Natural killer cell treated with Interleukin-12 subunit alpha and Interleukin-12 subunit beta and Interleukin-15 and Interleukin-18, amount 100 ng/mL, for 72 hours (primary cell): ENCODE results near the gene RAB22A. TPM values are rescaled to one million over a fixed set of nuclear protein-coding genes. Genes with fewer than 3 reads are reported as not detected.
"Not testable (repeated sequence)": the region's sequence is repeated elsewhere in the genome, so short reads cannot be mapped to it uniquely, and the experiment has no call there.

ENCODE experiments used
- ATAC-seq, 2 donors: fragments of 150-1000 bp; cut with Tn5 transposase in 1 of 2; sonication (Bioruptor Pico), chemical (Tn5 transposase) in 1 of 2; 2 replicates each; pipeline ENCODE4 v1.10.0; 2021
- DNase-seq: peaks from one replicate; pipeline ENCODE4 v3.0.0; 2022; ENCODE audit warnings: low spot score
- H3K27ac Mint-ChIP-seq, 2 donors: 1 replicate in 1 of 2; 2 replicates in 1 of 2; pipeline ENCODE4 v1.8.0; 2022; ENCODE audit warnings: mixed read lengths in 2 of 2, mild to moderate bottlenecking in 1 of 2, moderate library complexity in 1 of 2
- H3K27me3 Mint-ChIP-seq, 2 donors: 1 replicate in 1 of 2; 2 replicates in 1 of 2; pipeline ENCODE4 v1.8.0; 2022; ENCODE audit warnings: mixed read lengths in 2 of 2
- H3K36me3 Mint-ChIP-seq: one replicate; pipeline ENCODE4 v1.8.0; 2022; ENCODE audit warnings: mixed read lengths
- H3K4me1 Mint-ChIP-seq, 2 donors: 1 replicate in 1 of 2; 2 replicates in 1 of 2; pipeline ENCODE4 v1.8.0; 2022; ENCODE audit warnings: low read depth in 2 of 2, mixed read lengths in 2 of 2, mild to moderate bottlenecking in 1 of 2
- H3K4me3 Mint-ChIP-seq: one replicate; pipeline ENCODE4 v1.8.0; 2022; ENCODE audit warnings: mixed read lengths
- H3K9me3 Mint-ChIP-seq: 2 replicates; pipeline ENCODE4 v1.8.0; 2022; ENCODE audit warnings: mixed read lengths
- total RNA-seq, 2 donors: library from RNA; stranded (reverse); gene quantifications; one replicate each; pipeline ENCODE4 v1.2.3, GENCODE V29; 2022

The RAB22A gene
- total RNA-seq, 2 donors from 2014 or later = 12.2 to 16.2 TPM

DNA sequence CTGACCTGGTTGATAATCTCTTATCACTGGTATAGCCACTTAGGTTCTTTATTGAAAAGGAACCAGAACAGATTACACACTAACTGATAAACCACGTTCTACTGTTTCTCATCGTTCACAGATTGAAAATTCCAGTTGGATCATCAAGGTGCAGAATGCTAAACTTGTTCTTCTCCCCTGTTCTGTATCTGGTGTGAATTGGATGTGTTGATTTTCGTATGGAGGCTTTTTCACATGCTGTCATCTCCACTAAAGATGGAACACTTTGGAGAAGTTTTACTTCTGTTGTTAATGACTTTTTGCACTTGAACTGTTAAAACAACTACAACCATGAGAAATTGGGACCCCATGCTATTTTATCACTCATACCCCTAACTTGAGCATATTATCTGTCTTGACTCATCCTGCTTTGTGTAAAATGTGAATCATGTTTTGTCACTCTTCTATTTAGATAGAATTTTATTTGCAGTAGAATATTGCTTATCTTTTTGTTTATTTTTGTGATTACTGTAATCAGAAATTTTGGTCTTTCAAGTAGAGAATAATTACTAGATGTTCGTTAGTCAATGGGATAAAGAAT, 97.0 kb downstream of the RAB22A start:
- H3K36me3 Mint-ChIP-seq = no peaks in the 10 kb centered on the region
- H3K27me3 Mint-ChIP-seq = no peaks in the 10 kb centered on the region
- no peak overlapping the region for H3K27ac Mint-ChIP-seq
- DNase-seq = no peak
- H3K9me3 Mint-ChIP-seq = no peaks in the 10 kb centered on the region
- no peak for ATAC-seq
- no peak overlapping the region for H3K4me3 Mint-ChIP-seq
- H3K4me1 Mint-ChIP-seq = peaks cover 25 to 39% of the 10 kb centered on the region in 2 donors

DNA sequence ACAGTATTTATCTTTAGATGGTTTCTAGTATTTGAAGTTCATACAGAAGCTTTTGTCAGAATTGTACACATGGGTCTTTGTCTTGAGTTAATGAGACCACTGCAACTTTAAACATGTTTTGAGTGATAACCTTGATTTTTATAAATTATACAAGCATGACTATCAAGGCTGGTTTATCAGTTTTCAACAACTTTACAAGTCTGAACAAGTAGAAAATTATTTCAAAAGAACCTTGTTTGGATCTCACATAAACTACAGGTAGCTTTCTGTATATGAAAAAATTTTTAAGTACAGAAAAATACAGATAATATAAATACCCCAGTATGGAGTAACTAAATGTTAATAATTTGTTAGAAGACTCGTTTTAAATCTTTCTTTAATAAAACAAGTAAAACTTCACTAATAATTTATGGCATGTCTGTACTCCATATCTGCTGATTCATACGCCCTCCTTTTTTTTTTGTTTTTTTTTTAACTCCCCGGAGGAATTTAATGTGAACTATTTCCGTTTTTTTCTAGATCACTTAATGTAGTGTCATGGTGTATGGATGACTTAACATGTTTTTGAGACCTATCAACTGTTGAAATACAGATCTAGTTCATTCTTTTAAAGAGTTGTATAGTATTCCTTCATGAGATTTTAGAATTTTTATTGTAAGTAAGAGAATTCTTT, 97.8 kb downstream of the RAB22A start:
- Mint-ChIP-seq H3K36me3 (no peaks in the 10 kb centered on the region), H3K27me3 (no peaks in the 10 kb centered on the region), H3K9me3 (no peaks in the 10 kb centered on the region), H3K4me1 (peaks cover 25 to 39% of the 10 kb centered on the region in 2 donors), H3K4me3 (no peak overlapping the region), H3K27ac (peak overlapping the region; percentile 35 to 73)
- DNase-seq (no peak), ATAC-seq (no peak)

DNA sequence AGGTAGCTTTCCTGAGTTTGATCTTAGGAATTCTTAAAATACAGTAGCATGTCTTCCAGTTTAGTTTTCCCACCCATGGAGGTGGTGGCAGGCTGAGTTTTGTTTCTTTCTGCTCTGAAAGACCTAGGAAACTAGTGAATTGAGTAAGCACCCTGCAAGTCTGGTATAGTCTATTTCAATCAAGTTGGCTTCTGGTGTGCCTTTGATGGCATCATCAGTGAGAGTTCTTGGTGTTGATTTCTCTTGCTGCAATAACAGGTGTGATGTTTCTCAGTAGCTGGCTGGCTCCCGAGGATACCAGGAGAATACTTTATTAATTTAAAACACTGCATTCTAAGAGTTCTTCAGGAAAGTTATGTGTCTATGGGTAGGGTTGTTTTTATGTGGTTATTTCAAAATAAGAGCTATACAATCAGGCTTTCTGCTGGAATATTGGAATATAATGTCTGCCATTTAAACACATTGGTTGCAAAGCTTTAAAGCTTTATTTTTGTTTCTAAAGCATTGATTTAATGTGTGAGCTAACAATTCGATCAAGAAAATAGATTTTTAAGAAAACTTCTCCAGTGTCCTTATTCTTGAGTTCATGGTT, 98.5 kb downstream of the RAB22A start:
- H3K27ac Mint-ChIP-seq = peak overlapping the region; percentile 35 to 73
- H3K4me1 Mint-ChIP-seq = peaks cover 25 to 39% of the 10 kb centered on the region in 2 donors
- DNase-seq (no peak), ATAC-seq (peak; percentile 71 to 83)
- no peaks in the 10 kb centered on the region for H3K9me3 Mint-ChIP-seq
- peak overlapping the region; percentile 31 for H3K4me3 Mint-ChIP-seq
- H3K27me3 Mint-ChIP-seq = no peaks in the 10 kb centered on the region
- no peaks in the 10 kb centered on the region for H3K36me3 Mint-ChIP-seq

DNA sequence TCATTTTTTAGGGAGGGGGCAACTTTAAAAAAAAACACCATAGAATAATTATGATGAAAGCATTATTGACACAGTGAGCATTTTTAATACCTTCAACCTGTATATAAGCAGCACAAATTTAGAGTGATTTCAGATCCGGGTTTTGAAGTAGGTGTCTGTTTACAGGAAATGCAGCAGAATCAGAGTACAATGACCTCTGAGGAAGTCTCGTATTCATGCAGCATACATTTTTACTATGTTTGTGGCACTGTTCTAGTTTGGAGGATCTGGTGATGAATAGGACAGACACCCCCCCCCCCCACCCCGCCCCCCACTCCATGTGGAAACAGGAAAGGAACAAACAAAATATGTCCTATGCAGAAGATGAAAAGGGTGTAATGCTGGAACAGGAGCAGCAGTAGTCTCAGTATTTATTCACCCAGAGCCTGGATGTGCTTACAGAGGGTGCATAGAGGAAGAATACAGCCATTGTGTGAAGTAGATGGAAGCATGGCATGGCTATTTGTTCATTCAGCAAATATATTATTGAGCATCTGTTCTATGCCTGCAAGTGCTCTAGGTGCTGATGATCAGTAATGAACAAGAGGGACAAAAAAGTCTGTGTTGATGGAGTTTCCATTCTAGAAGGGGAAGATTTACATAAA, 99.2 kb downstream of the RAB22A start:
- ATAC-seq = peak in 1 of 2 donors; percentile 66

GRCh38 chr20:58414216-58414615, 104.7 kb downstream of the RAB22A start:
- not testable (repeated sequence) for H3K4me3 Mint-ChIP-seq, H3K36me3 Mint-ChIP-seq, H3K9me3 Mint-ChIP-seq, ATAC-seq, H3K27ac Mint-ChIP-seq, DNase-seq, H3K27me3 Mint-ChIP-seq
- H3K4me1 Mint-ChIP-seq = peaks cover 27 to 38% of the 10 kb centered on the region in 2 donors

More for the DNA sequence above, 99.2 kb downstream of the RAB22A start:
- H3K27ac Mint-ChIP-seq = peak overlapping the region; percentile 35 to 73
- peaks cover 25 to 39% of the 10 kb centered on the region in 2 donors for H3K4me1 Mint-ChIP-seq
- peak overlapping the region; percentile 31 for H3K4me3 Mint-ChIP-seq
- H3K27me3 Mint-ChIP-seq = no peaks in the 10 kb centered on the region
- no peak for DNase-seq
- H3K9me3 Mint-ChIP-seq = no peaks in the 10 kb centered on the region
- no peaks in the 10 kb centered on the region for H3K36me3 Mint-ChIP-seq

DNA sequence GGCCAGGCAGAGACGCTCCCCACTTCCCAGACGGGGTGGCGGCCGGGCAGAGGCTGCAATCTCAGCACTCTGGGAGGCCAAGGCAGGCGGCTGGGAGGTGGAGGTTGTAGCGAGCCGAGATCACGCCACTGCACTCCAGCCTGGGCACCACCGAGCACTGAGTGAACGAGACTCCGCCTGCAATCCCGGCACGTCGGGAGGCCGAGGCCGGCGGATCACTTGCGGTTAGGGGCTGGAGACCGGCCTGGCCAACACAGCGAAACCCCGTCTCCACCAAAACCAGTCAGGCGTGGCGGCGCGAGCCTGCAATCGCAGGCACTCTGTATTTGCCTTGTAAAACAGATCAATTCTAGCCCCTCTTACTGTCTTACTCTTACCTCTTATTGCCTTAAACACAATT, 105.3 kb downstream of the RAB22A start:
- not testable (repeated sequence) for H3K36me3 Mint-ChIP-seq, H3K9me3 Mint-ChIP-seq
- peaks cover 32 to 38% of the 10 kb centered on the region in 2 donors for H3K4me1 Mint-ChIP-seq

GRCh38 chr20:58416057-58416456, 106.5 kb downstream of the RAB22A start:
- DNase-seq (no peak), ATAC-seq (no peak)
- Mint-ChIP-seq H3K4me1 (peaks cover 29 to 36% of the 10 kb centered on the region in 2 donors), H3K4me3 (no peak overlapping the region), H3K27me3 (no peaks in the 10 kb centered on the region), H3K9me3 (no peaks in the 10 kb centered on the region), H3K36me3 (peaks cover 6% of the 10 kb centered on the region), H3K27ac (peak overlapping the region in 1 of 2 donors; percentile 75)

More for the DNA sequence above, 105.3 kb downstream of the RAB22A start:
- not testable (repeated sequence) for H3K27ac Mint-ChIP-seq, DNase-seq, ATAC-seq, H3K4me3 Mint-ChIP-seq, H3K27me3 Mint-ChIP-seq

GRCh38 chr20:58416835-58417234, 107.3 kb downstream of the RAB22A start:
- Mint-ChIP-seq H3K27ac (peak overlapping the region in 1 of 2 donors; percentile 75), H3K27me3 (no peaks in the 10 kb centered on the region), H3K9me3 (no peaks in the 10 kb centered on the region), H3K36me3 (peaks cover 6% of the 10 kb centered on the region), H3K4me1 (peaks cover 29 to 36% of the 10 kb centered on the region in 2 donors), H3K4me3 (no peak overlapping the region)
- no peak for DNase-seq
- no peak for ATAC-seq

Other genes starting within 250 kb of the RAB22A start
- gene ANKRD60, start 81.1 kb upstream of the RAB22A start, total RNA-seq = not detected
- gene VAPB, start 79.5 kb downstream of the RAB22A start, total RNA-seq = 10 to 100 TPM; 30.0 to 34.3 TPM
- gene APCDD1L, start 205.7 kb downstream of the RAB22A start, total RNA-seq = not detected